ENCODE measurements around the gene EPHB2.

- TF ChIP-seq REST (tag by site-specific recombination; IDR thresholded peaks at IDR 0.05) (no peak), ZNF521 (tag by site-specific recombination; IDR thresholded peaks at IDR 0.05) (no peak), REPIN1 (tag by site-specific recombination; IDR thresholded peaks at IDR 0.05; ENCODE audit: low read depth) (no peak), HOXC10 (CRISPR knock-in tag; IDR thresholded peaks at IDR 0.05) (no peak), YY2 (tag by site-specific recombination; IDR thresholded peaks at IDR 0.05) (no peak), ZNF639 (tag by site-specific recombination; IDR thresholded peaks at IDR 0.05) (no peak), ZNF311 (tag by site-specific recombination; IDR thresholded peaks at IDR 0.05; ENCODE audit: borderline replicate concordance) (no peak), BCL11B (tag by site-specific recombination; IDR thresholded peaks at IDR 0.05; ENCODE audit: low read depth) (no peak), ATF2 (tag by site-specific recombination; IDR thresholded peaks at IDR 0.05; ENCODE audit: low read depth) (no peak)
- TF ChIP-seq, protein P1, sequence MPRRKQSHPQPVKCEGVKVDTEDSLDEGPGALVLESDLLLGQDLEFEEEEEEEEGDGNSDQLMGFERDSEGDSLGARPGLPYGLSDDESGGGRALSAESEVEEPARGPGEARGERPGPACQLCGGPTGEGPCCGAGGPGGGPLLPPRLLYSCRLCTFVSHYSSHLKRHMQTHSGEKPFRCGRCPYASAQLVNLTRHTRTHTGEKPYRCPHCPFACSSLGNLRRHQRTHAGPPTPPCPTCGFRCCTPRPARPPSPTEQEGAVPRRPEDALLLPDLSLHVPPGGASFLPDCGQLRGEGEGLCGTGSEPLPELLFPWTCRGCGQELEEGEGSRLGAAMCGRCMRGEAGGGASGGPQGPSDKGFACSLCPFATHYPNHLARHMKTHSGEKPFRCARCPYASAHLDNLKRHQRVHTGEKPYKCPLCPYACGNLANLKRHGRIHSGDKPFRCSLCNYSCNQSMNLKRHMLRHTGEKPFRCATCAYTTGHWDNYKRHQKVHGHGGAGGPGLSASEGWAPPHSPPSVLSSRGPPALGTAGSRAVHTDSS (tag by site-specific recombination; IDR thresholded peaks at IDR 0.05) = no peak
- TF ChIP-seq, protein P2, sequence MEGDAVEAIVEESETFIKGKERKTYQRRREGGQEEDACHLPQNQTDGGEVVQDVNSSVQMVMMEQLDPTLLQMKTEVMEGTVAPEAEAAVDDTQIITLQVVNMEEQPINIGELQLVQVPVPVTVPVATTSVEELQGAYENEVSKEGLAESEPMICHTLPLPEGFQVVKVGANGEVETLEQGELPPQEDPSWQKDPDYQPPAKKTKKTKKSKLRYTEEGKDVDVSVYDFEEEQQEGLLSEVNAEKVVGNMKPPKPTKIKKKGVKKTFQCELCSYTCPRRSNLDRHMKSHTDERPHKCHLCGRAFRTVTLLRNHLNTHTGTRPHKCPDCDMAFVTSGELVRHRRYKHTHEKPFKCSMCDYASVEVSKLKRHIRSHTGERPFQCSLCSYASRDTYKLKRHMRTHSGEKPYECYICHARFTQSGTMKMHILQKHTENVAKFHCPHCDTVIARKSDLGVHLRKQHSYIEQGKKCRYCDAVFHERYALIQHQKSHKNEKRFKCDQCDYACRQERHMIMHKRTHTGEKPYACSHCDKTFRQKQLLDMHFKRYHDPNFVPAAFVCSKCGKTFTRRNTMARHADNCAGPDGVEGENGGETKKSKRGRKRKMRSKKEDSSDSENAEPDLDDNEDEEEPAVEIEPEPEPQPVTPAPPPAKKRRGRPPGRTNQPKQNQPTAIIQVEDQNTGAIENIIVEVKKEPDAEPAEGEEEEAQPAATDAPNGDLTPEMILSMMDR (tag by site-specific recombination; IDR thresholded peaks at IDR 0.05) = no peak
- TF ChIP-seq, protein P3, sequence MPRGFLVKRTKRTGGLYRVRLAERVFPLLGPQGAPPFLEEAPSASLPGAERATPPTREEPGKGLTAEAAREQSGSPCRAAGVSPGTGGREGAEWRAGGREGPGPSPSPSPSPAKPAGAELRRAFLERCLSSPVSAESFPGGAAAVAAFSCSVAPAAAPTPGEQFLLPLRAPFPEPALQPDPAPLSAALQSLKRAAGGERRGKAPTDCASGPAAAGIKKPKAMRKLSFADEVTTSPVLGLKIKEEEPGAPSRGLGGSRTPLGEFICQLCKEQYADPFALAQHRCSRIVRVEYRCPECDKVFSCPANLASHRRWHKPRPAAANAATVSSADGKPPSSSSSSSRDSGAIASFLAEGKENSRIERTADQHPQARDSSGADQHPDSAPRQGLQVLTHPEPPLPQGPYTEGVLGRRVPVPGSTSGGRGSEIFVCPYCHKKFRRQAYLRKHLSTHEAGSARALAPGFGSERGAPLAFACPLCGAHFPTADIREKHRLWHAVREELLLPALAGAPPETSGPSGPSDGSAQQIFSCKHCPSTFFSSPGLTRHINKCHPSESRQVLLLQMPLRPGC (tag by site-specific recombination; IDR thresholded peaks at IDR 0.05) = no peak
Measured at GRCh38 chr1:22862752-22863151, 152.1 kb downstream of the EPHB2 start.

All from HEK293 (cell line).